Globus pallidus (tissue), 1 donor: ENCODE data around the gene SYNCRIP.
"Not testable (repeated sequence)": the region's sequence is repeated elsewhere in the genome, so short reads cannot be mapped to it uniquely, and the experiment has no call there.

Experiments
- DNase-seq: peaks from one replicate; pipeline ENCODE4 v3.0.0-alpha.2; 2015; ENCODE audit warnings: low spot score

Gene SYNCRIP

GRCh38 chr6:85593438-85594196 lies 49.1 kb downstream of the SYNCRIP start, which contains the start of gene SNX14:
SNX14 (minus strand) TSS chr6:85593858; CDS start chr6:85593718, 140 bp downstream.
- DNase-seq, result peak; percentile 92

GRCh38 chr6:85592033-85592432 lies 50.7 kb downstream of the SYNCRIP start:
- no peak for DNase-seq

GRCh38 chr6:85591207-85591606 lies 51.5 kb downstream of the SYNCRIP start:
- no peak for DNase-seq

GRCh38 chr6:85585741-85586140 lies 56.9 kb downstream of the SYNCRIP start:
- no peak for DNase-seq

- not testable (repeated sequence) for DNase-seq
These were observed 59.9 kb downstream of the SYNCRIP start for GRCh38 chr6:85582832-85583231.

- no peak for DNase-seq
These were observed 61.1 kb downstream of the SYNCRIP start for GRCh38 chr6:85581572-85581971.

- DNase-seq, result no peak
These were observed 61.8 kb downstream of the SYNCRIP start for GRCh38 chr6:85580878-85581267.

GRCh38 chr6:85580118-85580877 lies 62.4 kb downstream of the SYNCRIP start:
- no peak for DNase-seq

- DNase-seq, result no peak
These were observed 63.1 kb downstream of the SYNCRIP start for GRCh38 chr6:85579581-85579980.

- DNase-seq, result no peak
These were observed 66.2 kb downstream of the SYNCRIP start for GRCh38 chr6:85576476-85576875.

- DNase-seq, result no peak
These were observed 67.6 kb downstream of the SYNCRIP start for GRCh38 chr6:85574932-85575598.

- DNase-seq, result no peak
These were observed 73.4 kb downstream of the SYNCRIP start for GRCh38 chr6:85569323-85569722.

GRCh38 chr6:85568411-85568810 lies 74.3 kb downstream of the SYNCRIP start:
- DNase-seq, result no peak

GRCh38 chr6:85565736-85566135 lies 77.0 kb downstream of the SYNCRIP start:
- DNase-seq, result no peak

GRCh38 chr6:85564223-85564622 lies 78.5 kb downstream of the SYNCRIP start:
- DNase-seq, result not testable (repeated sequence)
